ENCODE data around the gene FA2H. TPM values are rescaled to one million over a fixed set of nuclear protein-coding genes. Genes with fewer than 3 reads are reported as not detected.

FA2H gene
- total and polyA plus RNA-seq, 10 of the 15 experiments (the other 5 are each of a cell fraction or from before 2014, with no cell fraction given) = 0.05 to 0.73 (median 0.51) TPM; not detected in 3

- FAIRE-seq (no peak), DNase-seq (ENCODE audit: low read depth, low spot score) (no peak), ATAC-seq (no peak)
- H3K27me3 ChIP-seq (replicated peaks in 1 of 2; ENCODE audit: control insufficient read depth in 2 of 2, insufficient read depth in 2 of 2, low read length in 1 of 2) = peaks cover 0 to 5% of the 10 kb centered on the region in 2 experiments
- RAD21 ChIA-PET (ENCODE audit: unreplicated experiment) = no interaction called here
- no peak overlapping the region for H3K9ac ChIP-seq (ENCODE audit: control insufficient read depth, insufficient read depth, low read length)
- CTCF ChIA-PET = no interaction called here
- no peaks in the 10 kb centered on the region for H4K20me1 ChIP-seq (ENCODE audit: control insufficient read depth, insufficient read depth)
- H3K9me3 ChIP-seq (replicated peaks; ENCODE audit: control insufficient read depth, insufficient read depth, low read length) = no peaks in the 10 kb centered on the region
- peaks cover 9% of the 10 kb centered on the region for H3K4me1 ChIP-seq (ENCODE audit: control insufficient read depth, insufficient read depth, low read length)
- no TSS peak for BruUV-seq (replicated peaks)
- POLR2A ChIA-PET = no interaction called here
- intact Hi-C loops (cut with micrococcal nuclease; ENCODE audit: unreplicated experiment) = no loop called here
- in situ Hi-C loops (cut with MboI) = no loop called here
- WGBS (ENCODE audit: insufficient coverage, insufficient replicate concordance, low lambda C conversion rate, missing lambda C conversion rate) = 50% methylated on average over 2 of the region's 2 CpGs
- H2AFZ ChIP-seq (ENCODE audit: control insufficient read depth, low read depth, low read length) = no peak overlapping the region
- SMC1A ChIA-PET (ENCODE audit: uncharacterized antibody, unreplicated experiment) = no interaction called here
- no peak overlapping the region for H3K27ac ChIP-seq (ENCODE audit: control insufficient read depth, insufficient read depth)
- H3K4me3 ChIP-seq = no peak overlapping the region
- no peak overlapping the region for H3K4me2 ChIP-seq (ENCODE audit: control insufficient read depth, insufficient read depth)
- TF ChIP-seq PKNOX1 (IDR thresholded peaks at IDR 0.05) = no peak
- TF ChIP-seq JUNB (IDR thresholded peaks at IDR 0.05) = no peak
- no peak for TF ChIP-seq NR2C2 (IDR thresholded peaks at IDR 0.05; ENCODE audit: borderline replicate concordance, control insufficient read depth, insufficient read length, low read depth)
- no peak for TF ChIP-seq MAX (IDR thresholded peaks at IDR 0.05; ENCODE audit: low read depth, low read length)
- no peak for TF ChIP-seq RAD51 (IDR thresholded peaks at IDR 0.05)
- TF ChIP-seq WRNIP1 (IDR thresholded peaks at IDR 0.05; ENCODE audit: borderline replicate concordance, low read depth, low read length) = no peak
- no peak for TF ChIP-seq ETV6 (conservative IDR thresholded peaks at IDR 0.05 in 1 of 2, IDR thresholded peaks at IDR 0.05 in 1 of 2; ENCODE audit: borderline replicate concordance in 1 of 2, low read depth in 1 of 2)
- no peak for TF ChIP-seq PBX3 (IDR thresholded peaks at IDR 0.05; ENCODE audit: insufficient replicate concordance, low read depth, low read length)
- no peak for TF ChIP-seq KDM1A (IDR thresholded peaks at IDR 0.05; ENCODE audit: borderline replicate concordance)
- no peak for TF ChIP-seq RCOR1 (conservative IDR thresholded peaks at IDR 0.05; ENCODE audit: low read depth, low read length)
- no peak for TF ChIP-seq SREBF2 (IDR thresholded peaks at IDR 0.05; ENCODE audit: low read length)
- TF ChIP-seq PAX8 (IDR thresholded peaks at IDR 0.05) = no peak
- TF ChIP-seq NFXL1 (IDR thresholded peaks at IDR 0.05; ENCODE audit: borderline replicate concordance) = no peak
- TF ChIP-seq DPF2 (IDR thresholded peaks at IDR 0.05) = no peak
- H3K79me2 ChIP-seq (ENCODE audit: control insufficient read depth, insufficient read depth, low read length) = no peaks in the 10 kb centered on the region
- no peaks in the 10 kb centered on the region for H3K36me3 ChIP-seq (ENCODE audit: control insufficient read depth in 2 of 2, insufficient read depth in 2 of 2, low read length in 1 of 2)
These were observed 2.3 kb upstream of the FA2H start for GRCh38 chr16:74776926-74777325.
